H1 (cell line): ENCODE results near the gene LYVE1. TPM values are rescaled to one million over a fixed set of nuclear protein-coding genes. Genes with fewer than 3 reads are reported as not detected.

Experiments used
- CTCF ChIA-PET: fragments of 300-600 bp; sonication (Branson Sonifier 250); formaldehyde crosslinking; loops from one replicate; lab custom pipeline; 2021; ENCODE audit not compliant: partially characterized antibody; lab: Charles Lee
- POLR2A ChIA-PET: fragments of 300-600 bp; sonication (Branson Sonifier 250); formaldehyde crosslinking; loops from one replicate; lab custom pipeline; 2021; ENCODE audit warnings: inconsistent platforms; ENCODE audit not compliant: partially characterized antibody; lab: Charles Lee
- DNase-seq, 2 experiments: peaks; one replicate each; pipeline versions ENCODE4 v3.0.0 to v3.0.0-alpha.2; 2010 to 2022; ENCODE audit warnings: low spot score in 2 of 2, low read depth in 1 of 2, mixed read lengths in 1 of 2
- FAIRE-seq: peaks from 2 replicates; lab custom pipeline; 2011; peaks lifted over from hg19 to GRCh38; lab: Jason Lieb, UNC
- H2AFZ ChIP-seq: 2 replicates; pipeline ENCODE4 v1.8.1; 2012; ENCODE audit warnings: low read length, inconsistent platforms
- H2AK5ac ChIP-seq: 2 replicates; pipeline ENCODE4 v1.6.1; 2013; ENCODE audit warnings: low read depth, low read length
- H2BK120ac ChIP-seq: replicated peaks from 2 replicates; pipeline ENCODE3; 2013; ENCODE audit warnings: low read depth, low read length, inconsistent platforms
- H2BK12ac ChIP-seq: 2 replicates; pipeline ENCODE4 v1.6.1; 2013; ENCODE audit warnings: low read depth, low read length
- H2BK15ac ChIP-seq: 2 replicates; pipeline ENCODE4 v1.6.1; 2013; ENCODE audit warnings: low read length
- H2BK20ac ChIP-seq: 2 replicates; pipeline ENCODE4 v1.6.1; 2013; ENCODE audit warnings: low read length
- H2BK5ac ChIP-seq: 2 replicates; pipeline ENCODE4 v1.6.1; 2013; ENCODE audit warnings: low read depth, low read length
- H3K14ac ChIP-seq: 2 replicates; pipeline ENCODE4 v1.6.1; 2013; ENCODE audit warnings: inconsistent platforms; ENCODE audit not compliant: insufficient read length
- H3K18ac ChIP-seq: 2 replicates; pipeline ENCODE4 v1.6.1; 2013; ENCODE audit warnings: low read length; ENCODE audit errors: extremely low read depth
- H3K23ac ChIP-seq: 2 replicates; pipeline ENCODE4 v1.6.1; 2013; ENCODE audit warnings: inconsistent platforms; ENCODE audit not compliant: insufficient read length
- H3K23me2 ChIP-seq: 2 replicates; pipeline ENCODE4 v1.6.1; 2013; ENCODE audit warnings: low read depth, low read length
- H3K27ac ChIP-seq: 2 replicates; pipeline ENCODE4 v1.6.1; 2011; ENCODE audit warnings: low read depth, low read length, inconsistent platforms
- H3K27me3 ChIP-seq, 4 experiments: replicated peaks in 1 of 4; 1 replicate in 1 of 4; 2 replicates in 3 of 4; pipeline versions ENCODE4 v1.6.1 to v1.8.1; 2011 to 2013; ENCODE audit warnings: low read length in 3 of 4, mild to moderate bottlenecking in 3 of 4, inconsistent platforms in 2 of 4, mixed read lengths in 2 of 4, moderate library complexity in 1 of 4; ENCODE audit not compliant: control insufficient read depth in 3 of 4, insufficient read depth in 3 of 4; ENCODE audit errors: extremely low read depth in 1 of 4
- H3K36me3 ChIP-seq, 4 experiments: 2 replicates each; pipeline versions ENCODE4 v1.6.1 to v1.8.1; 2011 to 2013; ENCODE audit warnings: mild to moderate bottlenecking in 4 of 4, low read length in 3 of 4, moderate library complexity in 2 of 4, control low read depth in 1 of 4, inconsistent platforms in 1 of 4; ENCODE audit not compliant: insufficient read depth in 4 of 4, control insufficient read depth in 2 of 4
- H3K4ac ChIP-seq: replicated peaks from 2 replicates; pipeline ENCODE3; 2013; ENCODE audit warnings: low read length, low read depth, mixed read lengths, inconsistent platforms; ENCODE audit not compliant: insufficient read length
- H3K4me1 ChIP-seq, 4 experiments: replicated peaks in 1 of 4; 1 replicate in 1 of 4; 2 replicates in 3 of 4; pipeline versions ENCODE4 v1.6.1 to v1.8.1; 2011 to 2013; ENCODE audit warnings: low read length in 3 of 4, inconsistent platforms in 2 of 4, mixed read lengths in 1 of 4; ENCODE audit not compliant: insufficient read depth in 4 of 4, control insufficient read depth in 3 of 4
- H3K4me2 ChIP-seq, 2 experiments: 2 replicates each; pipeline versions ENCODE4 v1.6.1 to v1.8.1; 2011 to 2013; ENCODE audit warnings: low read depth in 2 of 2, low read length in 2 of 2, control low read depth in 1 of 2, inconsistent platforms in 1 of 2, mild to moderate bottlenecking in 1 of 2; ENCODE audit not compliant: insufficient read depth in 1 of 2
- H3K4me3 ChIP-seq, 4 experiments: fragments of 200-600, 300-600 bp in 1 of 4; sonication (generic), shearing (Covaris generic), sonication (Bioruptor Twin) in 1 of 4; 2 replicates each; pipeline versions ENCODE4 v1.5.1 to v1.8.1; 2011 to 2016; ENCODE audit warnings: low read length in 4 of 4, low read depth in 3 of 4, control low read depth in 2 of 4, inconsistent platforms in 2 of 4, mild to moderate bottlenecking in 2 of 4, mixed read lengths in 1 of 4, moderate library complexity in 1 of 4; ENCODE audit not compliant: insufficient read depth in 2 of 4; ENCODE audit errors: extremely low read depth in 1 of 4
- H3K56ac ChIP-seq: replicated peaks from 2 replicates; pipeline ENCODE3; 2013; ENCODE audit warnings: low read depth, mild to moderate bottlenecking, mixed read lengths, low read length, inconsistent platforms; ENCODE audit not compliant: insufficient read length
- H3K79me1 ChIP-seq: 2 replicates; pipeline ENCODE4 v1.6.1; 2013; ENCODE audit warnings: low read depth, low read length, control low read depth
- H3K79me2 ChIP-seq, 2 experiments: 2 replicates each; pipeline versions ENCODE4 v1.6.1 to v1.8.1; 2012 to 2013; ENCODE audit warnings: low read length in 2 of 2, mild to moderate bottlenecking in 2 of 2, inconsistent platforms in 1 of 2; ENCODE audit not compliant: insufficient read depth in 2 of 2, control insufficient read depth in 1 of 2
- H3K9ac ChIP-seq, 4 experiments: replicated peaks in 1 of 4; 1 replicate in 1 of 4; 2 replicates in 3 of 4; pipeline versions ENCODE4 v1.6.1 to v1.8.1; 2011 to 2013; ENCODE audit warnings: low read depth in 3 of 4, low read length in 3 of 4, control low read depth in 2 of 4, mild to moderate bottlenecking in 2 of 4, moderate library complexity in 2 of 4, inconsistent platforms in 1 of 4; ENCODE audit errors: extremely low read depth in 1 of 4
- H3K9me3 ChIP-seq, 2 experiments: 2 replicates each; pipeline versions ENCODE4 v1.6.1 to v1.8.1; 2012 to 2013; ENCODE audit warnings: mild to moderate bottlenecking in 2 of 2, moderate library complexity in 2 of 2, control low read depth in 1 of 2, inconsistent platforms in 1 of 2, low read depth in 1 of 2, low read length in 1 of 2, mixed read lengths in 1 of 2; ENCODE audit not compliant: insufficient read depth in 2 of 2
- H4K20me1 ChIP-seq, 2 experiments: replicated peaks in 1 of 2; 2 replicates each; pipeline versions ENCODE3 to v1.8.1; 2011 to 2013; ENCODE audit warnings: inconsistent platforms in 2 of 2, low read length in 2 of 2, mild to moderate bottlenecking in 1 of 2; ENCODE audit not compliant: insufficient read depth in 2 of 2, control insufficient read depth in 1 of 2
- H4K5ac ChIP-seq: 2 replicates; pipeline ENCODE4 v1.6.1; 2013; ENCODE audit warnings: low read length, low read depth, mixed read lengths, inconsistent platforms; ENCODE audit not compliant: insufficient read length
- H4K8ac ChIP-seq: 2 replicates; pipeline ENCODE4 v1.8.0; 2013; ENCODE audit warnings: mild to moderate bottlenecking, moderate library complexity, low read length, inconsistent platforms; ENCODE audit not compliant: insufficient read depth; ENCODE audit errors: extremely low read depth
- H4K91ac ChIP-seq: replicated peaks from 2 replicates; pipeline ENCODE3; 2013; ENCODE audit warnings: low read length, mixed read lengths, inconsistent platforms; ENCODE audit not compliant: insufficient read length
- BRCA1 ChIP-seq: IDR thresholded peaks from 2 replicates; pipeline ENCODE4 v1.6.1; 2012; ENCODE audit warnings: low read depth, low read length, improper control_type of control experiment
- CBX5 ChIP-seq: fragments of 300-800, 300-1000 bp; sonication (generic); IDR thresholded peaks from 2 replicates; pipeline ENCODE4 v1.7.1; 2016; ENCODE audit warnings: antibody characterized with exemption, low read length, low read depth
- TAF7 ChIP-seq: optimal IDR thresholded peaks from 2 replicates; pipeline ENCODE3; 2011; ENCODE audit warnings: low read depth, mild to moderate bottlenecking, inconsistent platforms, low read length, moderate library complexity, borderline replicate concordance
- TCF12 ChIP-seq: IDR thresholded peaks from 2 replicates; pipeline ENCODE4 v1.6.1; 2011; ENCODE audit warnings: low read depth, mild to moderate bottlenecking, low read length
- WGBS, 2 experiments: shearing (Covaris generic) in 1 of 2; methylation state at CpG; one replicate each; pipeline versions ENCODE4 v1.1.6 to v1.1.7; 2013 to 2015; ENCODE audit warnings: low lambda C conversion rate in 2 of 2, mixed read lengths in 2 of 2, inconsistent platforms in 1 of 2, low coverage in 1 of 2, missing lambda C conversion rate in 1 of 2; ENCODE audit not compliant: insufficient replicate concordance in 2 of 2, insufficient coverage in 1 of 2, insufficient read length in 1 of 2; ENCODE audit errors: extremely low coverage in 1 of 2, missing lambda C conversion rate in 1 of 2; 5-methylcytosine and 5-hydroxymethylcytosine counted together
- polyA plus RNA-seq, 7 experiments: library from polyadenylated mRNA; depleted of rRNA in 3 of 7; stranded (reverse) in 5 of 7; unstranded in 2 of 7; fragments of >200 nt in 5 of 7; fragments of 200-250 nt in 2 of 7; gene quantifications; 1 replicate in 5 of 7; 2 replicates in 1 of 7; 4 replicates in 1 of 7; pipeline versions ENCODE4 v1.2.1 to v1.2.3, GENCODE V29; 2011 to 2013; ENCODE audit warnings: missing spikeins in 2 of 7, mixed read lengths in 2 of 7
- total RNA-seq: library from RNA; stranded (reverse); fragmentation: NEBNext Ultra II Directional; extraction: Animal tissue kit (Norgen Biotek cat#: 25700); gene quantifications from 2 replicates; pipeline ENCODE4 v1.2.1, GENCODE V29; 2021

LYVE1 gene
- total and polyA plus RNA-seq, 2 of the 8 experiments (the other 6 are each of a cell fraction or from before 2014, with no cell fraction given): 0.09 TPM; not detected in 1

DNA sequence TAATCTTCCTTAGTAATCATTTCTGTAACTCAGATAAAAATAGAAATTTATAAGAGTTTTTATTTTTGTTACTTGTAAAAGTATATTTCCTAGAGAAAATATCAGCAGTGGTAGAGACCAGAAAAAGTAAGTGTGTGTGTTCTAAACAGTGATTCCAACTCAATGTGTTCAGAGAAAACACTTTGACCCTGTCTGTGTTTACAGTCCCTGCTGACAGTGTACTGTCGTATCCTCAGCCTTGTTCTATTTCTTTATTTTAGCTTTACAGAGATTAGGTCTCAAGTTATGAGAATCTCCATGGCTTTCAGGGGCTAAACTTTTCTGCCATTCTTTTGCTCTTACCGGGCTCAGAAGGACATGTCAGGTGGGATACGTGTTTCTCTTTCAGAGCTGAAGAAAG is 10.2 kb downstream of the LYVE1 start:
- FAIRE-seq: no peak
- Histone ChIP-seq H2AFZ (no peak overlapping the region), H2BK15ac (no peak overlapping the region), H3K56ac (no peak overlapping the region), H4K20me1 (no peaks in the 10 kb centered on the region), H2AK5ac (no peak overlapping the region), H3K79me1 (no peaks in the 10 kb centered on the region), H3K9me3 (no peaks in the 10 kb centered on the region), H3K9ac (no peak overlapping the region), H3K4me2 (no peak overlapping the region), H4K5ac (no peak overlapping the region), H2BK5ac (no peak overlapping the region), H2BK120ac (no peak overlapping the region), H3K27me3 (no peaks in the 10 kb centered on the region; a peak in 1 of 7 replicates), H3K18ac (no peak overlapping the region), H3K27ac (no peak overlapping the region), H3K14ac (no peak overlapping the region), H3K4me3 (no peak overlapping the region), H2BK12ac (no peak overlapping the region), H2BK20ac (no peak overlapping the region), H3K36me3 (no peaks in the 10 kb centered on the region), H3K23ac (no peak overlapping the region), H4K91ac (no peak overlapping the region), H3K79me2 (no peaks in the 10 kb centered on the region), H4K8ac (no peak overlapping the region), H3K4ac (no peak overlapping the region), H3K4me1 (peaks cover 0 to 10% (median 3%) of the 10 kb centered on the region in 4 experiments; a peak in 3 of 7 replicates), H3K23me2 (no peaks in the 10 kb centered on the region; the same call in 1 of the 2 replicates)
- 91% methylated on average over 3 of the region's 3 CpGs; no CpG with 5 or more reads in 1 of the 2 experiments for WGBS, 2 experiments
- ChIA-PET POLR2A (interaction anchor here (1.0 kb wide), 1 partner anchor 252 kb away, joined by 5 read pairs; no protein-coding TSS in a partner anchor), CTCF (interaction anchor here (0.6 to 1.8 kb wide), 5 partner anchors 17 to 478 kb away, joined by 3 to 5 read pairs (median 4); partner anchors contain the start of gene RNF141)
- TF ChIP-seq TCF12: no peak
- no peak for TF ChIP-seq CBX5
- no peak for TF ChIP-seq BRCA1
- no peak for TF ChIP-seq TAF7
- DNase-seq: no peak
